Measurements from ENCODE around the gene REPIN1. TPM values are rescaled to one million over a fixed set of nuclear protein-coding genes. Genes with fewer than 3 reads are reported as not detected.

Gene REPIN1
- total and polyA plus RNA-seq, 9 donors, result 21.6 to 92.0 (median 73.4) TPM

- intact Hi-C loops (cut with DNase I), result no loop called here
- Histone ChIP-seq H3K36me3 (no peaks in the 10 kb centered on the region), H3K27me3 (no peaks in the 10 kb centered on the region), H3K4me3 (no peak overlapping the region), H3K4me1 (ENCODE audit: insufficient read depth) (no peaks in the 10 kb centered on the region), H3K9me3 (no peaks in the 10 kb centered on the region), H3K27ac (no peak overlapping the region)
- WGBS, 3 donors, result 90 to 93% (median 92%) methylated on average over 5 of the region's 5 CpGs
- no peak for DNase-seq
- TF ChIP-seq EP300 (IDR thresholded peaks at IDR 0.05), result no peak
- TF ChIP-seq POLR2A (IDR thresholded peaks at IDR 0.05), result no peak
- TF ChIP-seq, protein P1, sequence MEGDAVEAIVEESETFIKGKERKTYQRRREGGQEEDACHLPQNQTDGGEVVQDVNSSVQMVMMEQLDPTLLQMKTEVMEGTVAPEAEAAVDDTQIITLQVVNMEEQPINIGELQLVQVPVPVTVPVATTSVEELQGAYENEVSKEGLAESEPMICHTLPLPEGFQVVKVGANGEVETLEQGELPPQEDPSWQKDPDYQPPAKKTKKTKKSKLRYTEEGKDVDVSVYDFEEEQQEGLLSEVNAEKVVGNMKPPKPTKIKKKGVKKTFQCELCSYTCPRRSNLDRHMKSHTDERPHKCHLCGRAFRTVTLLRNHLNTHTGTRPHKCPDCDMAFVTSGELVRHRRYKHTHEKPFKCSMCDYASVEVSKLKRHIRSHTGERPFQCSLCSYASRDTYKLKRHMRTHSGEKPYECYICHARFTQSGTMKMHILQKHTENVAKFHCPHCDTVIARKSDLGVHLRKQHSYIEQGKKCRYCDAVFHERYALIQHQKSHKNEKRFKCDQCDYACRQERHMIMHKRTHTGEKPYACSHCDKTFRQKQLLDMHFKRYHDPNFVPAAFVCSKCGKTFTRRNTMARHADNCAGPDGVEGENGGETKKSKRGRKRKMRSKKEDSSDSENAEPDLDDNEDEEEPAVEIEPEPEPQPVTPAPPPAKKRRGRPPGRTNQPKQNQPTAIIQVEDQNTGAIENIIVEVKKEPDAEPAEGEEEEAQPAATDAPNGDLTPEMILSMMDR (IDR thresholded peaks at IDR 0.05), result no peak
Observed at GRCh38 chr7:150363872-150364271, 4.8 kb upstream of the REPIN1 start.

DNA sequence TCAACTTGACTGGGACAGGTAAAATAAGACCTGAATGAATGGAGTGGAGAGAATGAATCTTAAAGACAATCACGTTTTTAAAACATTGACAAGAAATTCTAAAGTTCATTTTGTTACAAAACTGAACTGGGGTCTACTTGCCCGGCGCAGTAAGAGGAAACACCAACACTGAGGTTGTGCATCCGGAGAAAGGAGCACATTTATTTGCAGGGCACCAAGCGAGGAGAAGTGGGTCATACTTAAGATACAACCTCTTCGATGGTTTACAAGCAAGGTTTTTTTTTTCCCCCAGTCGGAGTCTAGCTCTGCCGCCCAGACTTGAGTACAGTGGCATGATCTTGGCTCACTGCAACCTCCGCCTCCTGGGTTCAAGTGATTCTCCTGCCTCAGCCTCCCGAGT is 3.4 kb upstream of the REPIN1 start:
- no peak overlapping the region for H3K4me3 ChIP-seq
- H3K4me1 ChIP-seq (ENCODE audit: insufficient read depth), result peaks cover under 1% of the 10 kb centered on the region
- TF ChIP-seq, protein P1 (IDR thresholded peaks at IDR 0.05), result no peak
- TF ChIP-seq POLR2A (IDR thresholded peaks at IDR 0.05) (no peak), EP300 (IDR thresholded peaks at IDR 0.05) (no peak)
- H3K9me3 ChIP-seq, result no peaks in the 10 kb centered on the region
- no peaks in the 10 kb centered on the region for H3K36me3 ChIP-seq
- 93 to 95% (median 93%) methylated on average over 10 of the region's 10 CpGs for WGBS, 3 donors
- DNase-seq, result no peak
- H3K27me3 ChIP-seq, result no peaks in the 10 kb centered on the region
- no peak overlapping the region for H3K27ac ChIP-seq
- intact Hi-C loops (cut with DNase I), result loop anchor here in 1 of 4 donors (5.0 kb wide), 1 partner anchor 493 kb away; the partner anchor contains the start of gene ATP6V0E2

GRCh38 chr7:150365673-150366398 is 2.8 kb upstream of the REPIN1 start:
- H3K9me3 ChIP-seq, result no peaks in the 10 kb centered on the region
- no peak overlapping the region for H3K4me3 ChIP-seq
- no peak overlapping the region for H3K27ac ChIP-seq
- 86 to 92% (median 89%) methylated on average over 5 of the region's 5 CpGs for WGBS, 3 donors
- TF ChIP-seq EP300 (IDR thresholded peaks at IDR 0.05) (no peak), POLR2A (IDR thresholded peaks at IDR 0.05) (no peak)
- TF ChIP-seq, protein P1 (IDR thresholded peaks at IDR 0.05), result no peak
- H3K27me3 ChIP-seq, result no peaks in the 10 kb centered on the region
- H3K4me1 ChIP-seq (ENCODE audit: insufficient read depth), result peaks cover 5% of the 10 kb centered on the region
- H3K36me3 ChIP-seq, result no peaks in the 10 kb centered on the region
- DNase-seq, result no peak
- intact Hi-C loops (cut with DNase I), result loop anchor here in 1 of 4 donors (5.0 kb wide), 1 partner anchor 494 kb away; the partner anchor contains the start of gene ATP6V0E2

GRCh38 chr7:150367677-150368095 is 936 bp upstream of the REPIN1 start:
- 46 to 51% (median 50%) methylated on average over 8 of the region's 8 CpGs for WGBS, 3 donors
- Histone ChIP-seq H3K4me1 (ENCODE audit: insufficient read depth) (peaks cover 6% of the 10 kb centered on the region), H3K27me3 (no peaks in the 10 kb centered on the region), H3K27ac (peak overlapping the region; percentile 85 to 95), H3K36me3 (no peaks in the 10 kb centered on the region), H3K4me3 (peak overlapping the region; percentile 88), H3K9me3 (no peaks in the 10 kb centered on the region)
- intact Hi-C loops (cut with DNase I), result loop anchor here in 1 of 4 donors (5.0 kb wide), 1 partner anchor 495 kb away; the partner anchor contains the start of gene ATP6V0E2
- no peak for DNase-seq
- TF ChIP-seq EP300 (IDR thresholded peaks at IDR 0.05), result no peak
- no peak for TF ChIP-seq POLR2A (IDR thresholded peaks at IDR 0.05)
- TF ChIP-seq, protein P1 (IDR thresholded peaks at IDR 0.05), result no peak
